Neural cell (in vitro differentiated cells): ENCODE data around the gene PTGER3. TPM values are rescaled to one million over a fixed set of nuclear protein-coding genes. Genes with fewer than 3 reads are reported as not detected.
"Not testable (repeated sequence)": the region's sequence is repeated elsewhere in the genome, so short reads cannot be mapped to it uniquely, and the experiment has no call there.

ENCODE experiments used
- H2AFZ ChIP-seq: fragments of 200-600, 300-800 bp; sonication (generic), shearing (Covaris generic); 2 replicates; pipeline ENCODE4 v1.6.0; 2014; ENCODE audit warnings: low read depth, mild to moderate bottlenecking, antibody characterized with exemption, low read length, moderate library complexity
- H3F3A ChIP-seq: fragments of 200-600 bp; shearing (Covaris generic); 2 replicates; pipeline ENCODE4 v1.6.1; 2016; ENCODE audit warnings: mild to moderate bottlenecking, moderate library complexity, mixed read lengths, antibody characterized with exemption, low read length; ENCODE audit not compliant: insufficient read depth, poor library complexity, severe bottlenecking
- H3K27ac ChIP-seq: fragments of 200-600, 300-800 bp; sonication (generic), shearing (Covaris generic); 2 replicates; pipeline ENCODE4 v1.5.1; 2014; ENCODE audit warnings: mild to moderate bottlenecking, low read length, moderate library complexity
- H3K27me3 ChIP-seq: fragments of 300-800, 200-600 bp; sonication (generic), shearing (Covaris generic); 2 replicates; pipeline ENCODE4 v1.6.0; 2014; ENCODE audit warnings: mild to moderate bottlenecking, low read depth, low read length, moderate library complexity; ENCODE audit not compliant: insufficient read depth
- H3K36me3 ChIP-seq: fragments of 300-800, 200-600 bp; sonication (generic), shearing (Covaris generic); 2 replicates; pipeline ENCODE4 v1.5.1; 2014; ENCODE audit warnings: mild to moderate bottlenecking, antibody characterized with exemption, low read length, moderate library complexity; ENCODE audit not compliant: insufficient read depth
- H3K4me2 ChIP-seq: fragments of 300-800, 200-600 bp; sonication (generic), shearing (Covaris generic); 2 replicates; pipeline ENCODE4 v1.6.0; 2014; ENCODE audit warnings: mild to moderate bottlenecking, low read length
- H3K4me3 ChIP-seq: fragments of 300-800, 200-600 bp; sonication (generic), shearing (Covaris generic); 2 replicates; pipeline ENCODE4 v1.5.1; 2014; ENCODE audit warnings: mild to moderate bottlenecking, low read length, moderate library complexity
- H3K79me2 ChIP-seq: fragments of 200-600 bp; shearing (Covaris generic); replicated peaks from 2 replicates; pipeline ENCODE4 v1.6.0; 2014; ENCODE audit warnings: mild to moderate bottlenecking, low read length, moderate library complexity; ENCODE audit not compliant: insufficient read depth
- H3K9ac ChIP-seq: fragments of 300-800, 200-600 bp; sonication (generic), shearing (Covaris generic); 2 replicates; pipeline ENCODE4 v1.6.1; 2016; ENCODE audit warnings: mild to moderate bottlenecking, low read length, mixed read lengths
- H3K9me2 ChIP-seq: fragments of 200-600 bp; shearing (Covaris generic); 2 replicates; pipeline ENCODE4 v1.6.1; 2016; ENCODE audit warnings: mild to moderate bottlenecking, low read length, mixed read lengths; ENCODE audit not compliant: insufficient read depth
- H3K9me3 ChIP-seq: fragments of 200-600, 300-800 bp; sonication (generic), shearing (Covaris generic); 2 replicates; pipeline ENCODE4 v1.6.1; 2016; ENCODE audit warnings: mild to moderate bottlenecking, mixed run types, low read length, moderate library complexity, mixed read lengths
- H4K20me1 ChIP-seq: fragments of 200-600 bp; shearing (Covaris generic); 2 replicates; pipeline ENCODE4 v1.6.1; 2016; ENCODE audit warnings: mild to moderate bottlenecking, mixed run types; ENCODE audit not compliant: insufficient read depth
- CTCF ChIP-seq: fragments of 450-650 bp; IDR thresholded peaks from 2 replicates; pipeline ENCODE4 v1.5.1; 2014; ENCODE audit warnings: antibody characterized with exemption, mild to moderate bottlenecking, moderate library complexity; ENCODE audit not compliant: poor library complexity, severe bottlenecking
- EP300 ChIP-seq: fragments of 450-650 bp; conservative IDR thresholded peaks from 2 replicates; pipeline ENCODE4 v1.6.1; 2014; ENCODE audit warnings: antibody characterized with exemption, mild to moderate bottlenecking, moderate library complexity; ENCODE audit not compliant: poor library complexity, severe bottlenecking
- EZH2 ChIP-seq: fragments of 200-600, 300-800 bp; shearing (Covaris generic), sonication (generic); IDR thresholded peaks from 2 replicates; pipeline ENCODE4 v1.6.1; 2014; ENCODE audit warnings: antibody characterized with exemption, low read length, borderline replicate concordance, mild to moderate bottlenecking; ENCODE audit not compliant: insufficient read depth, poor library complexity, severe bottlenecking
- MXI1 ChIP-seq: fragments of 450-650 bp; conservative IDR thresholded peaks from 2 replicates; pipeline ENCODE4 v1.6.1; 2014; ENCODE audit warnings: antibody characterized with exemption, mild to moderate bottlenecking; ENCODE audit not compliant: poor library complexity, severe bottlenecking
- POLR2AphosphoS5 ChIP-seq: IDR thresholded peaks from 2 replicates; pipeline ENCODE4 v1.6.1; 2012
- RAD21 ChIP-seq: fragments of 450-650 bp; conservative IDR thresholded peaks from 2 replicates; pipeline ENCODE4 v1.6.1; 2014; ENCODE audit warnings: antibody characterized with exemption, mild to moderate bottlenecking, moderate library complexity
- REST ChIP-seq: IDR thresholded peaks from 2 replicates; pipeline ENCODE4 v1.6.1; 2012; ENCODE audit warnings: borderline replicate concordance
- TAF1 ChIP-seq: IDR thresholded peaks from 2 replicates; pipeline ENCODE4 v1.6.1; 2012; ENCODE audit warnings: low read depth
- polyA plus RNA-seq: library from polyadenylated mRNA; depleted of rRNA; stranded (reverse); fragments of >200 nt; gene quantifications from 2 replicates; pipeline ENCODE4 v1.2.3, GENCODE V29; 2014

PTGER3 gene
- polyA plus RNA-seq, 1 donor from 2014 or later: 1.7 TPM

GRCh38 chr1:70985278-70985677 is 62.3 kb downstream of the PTGER3 start:
- not testable (repeated sequence) for H4K20me1 ChIP-seq, H3K79me2 ChIP-seq, H2AFZ ChIP-seq, H3K36me3 ChIP-seq, H3K9ac ChIP-seq, H3F3A ChIP-seq, H3K4me3 ChIP-seq, H3K9me2 ChIP-seq, H3K27ac ChIP-seq, H3K27me3 ChIP-seq, H3K4me2 ChIP-seq, H3K9me3 ChIP-seq

- Histone ChIP-seq H3K4me3 (no peak overlapping the region), H3K9me2 (no peaks in the 10 kb centered on the region), H3K27ac (no peak overlapping the region), H2AFZ (no peak overlapping the region), H3K9ac (no peak overlapping the region), H3K9me3 (no peaks in the 10 kb centered on the region), H3K4me2 (no peak overlapping the region), H3K27me3 (no peaks in the 10 kb centered on the region), H3F3A (no peaks in the 10 kb centered on the region), H4K20me1 (no peaks in the 10 kb centered on the region), H3K36me3 (no peaks in the 10 kb centered on the region), H3K79me2 (no peaks in the 10 kb centered on the region)
- TF ChIP-seq RAD21 (no peak), EP300 (no peak), POLR2AphosphoS5 (no peak), REST (no peak), TAF1 (no peak)
Measured at GRCh38 chr1:70980361-70980760, 67.3 kb downstream of the PTGER3 start.

- Histone ChIP-seq H3K27me3 (no peaks in the 10 kb centered on the region), H3K9me3 (no peaks in the 10 kb centered on the region), H3K4me3 (no peak overlapping the region), H2AFZ (no peak overlapping the region), H3K4me2 (no peak overlapping the region), H4K20me1 (no peaks in the 10 kb centered on the region), H3K9me2 (no peaks in the 10 kb centered on the region), H3K9ac (no peak overlapping the region), H3K27ac (no peak overlapping the region), H3K79me2 (no peaks in the 10 kb centered on the region), H3F3A (no peaks in the 10 kb centered on the region), H3K36me3 (no peaks in the 10 kb centered on the region)
- TF ChIP-seq MXI1 (no peak), RAD21 (no peak), TAF1 (no peak), POLR2AphosphoS5 (no peak), EZH2 (no peak), CTCF (no peak)
Measured at GRCh38 chr1:70979881-70980280, 67.7 kb downstream of the PTGER3 start.
